NCI-H2196 treated with DMSO at 0.1 percent for 48 hours (cell line): ENCODE data around the gene MAGEF1.

Experiments
- DNase-seq: peaks from one replicate; lab custom pipeline; 2025; ENCODE audit not compliant: unreplicated experiment; lab: John Stamatoyannopoulos, UW

The MAGEF1 gene

DNA sequence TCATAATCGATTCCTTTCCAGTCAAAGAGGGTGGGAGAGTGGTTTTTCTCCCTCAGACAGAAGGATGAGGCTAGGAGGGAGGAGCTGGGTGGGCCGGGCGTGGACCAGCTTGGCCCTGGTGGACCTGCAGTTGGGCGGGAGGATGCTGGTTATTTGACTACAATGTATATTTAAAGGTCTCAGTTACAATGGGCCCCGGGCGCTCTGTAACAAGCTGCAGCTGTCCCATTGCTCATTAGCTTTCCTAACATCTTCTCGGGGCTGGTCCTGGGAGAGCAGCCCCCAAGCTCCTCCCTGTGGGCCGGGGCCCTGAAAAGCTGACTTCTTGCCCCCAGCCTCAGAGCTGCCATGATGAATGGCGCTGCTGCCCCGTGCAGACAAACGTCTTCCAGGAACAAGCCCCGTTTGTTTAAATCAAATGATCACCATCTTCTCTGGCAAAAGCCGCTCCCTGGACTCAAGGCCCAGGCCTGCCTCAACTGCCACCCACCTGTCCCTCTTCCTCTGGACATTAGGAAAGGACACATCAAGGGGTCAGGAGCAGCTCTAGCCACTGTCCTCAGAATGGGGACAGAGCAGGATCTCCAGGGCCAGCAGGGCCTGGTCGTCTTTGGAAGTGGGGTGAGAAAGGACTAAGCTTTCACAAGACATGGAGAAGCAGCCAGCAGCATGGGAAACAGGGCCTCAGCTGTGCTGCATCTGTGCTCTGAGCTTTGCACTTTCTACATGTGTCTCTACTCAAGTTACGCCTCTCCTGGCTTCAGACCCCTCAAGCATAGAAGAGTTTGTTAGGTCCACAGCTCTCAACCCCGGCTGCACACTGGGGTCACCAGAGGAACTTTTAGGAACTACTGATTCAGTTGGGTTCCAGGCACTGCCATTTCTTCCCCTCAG lies 38.6 kb downstream of the MAGEF1 start:
- no peak for DNase-seq

- DNase-seq = no peak
Measured at GRCh38 chr3:184672335-184672734, 39.5 kb downstream of the MAGEF1 start.

- no peak for DNase-seq
Measured at GRCh38 chr3:184670091-184670602, 41.7 kb downstream of the MAGEF1 start.

DNA sequence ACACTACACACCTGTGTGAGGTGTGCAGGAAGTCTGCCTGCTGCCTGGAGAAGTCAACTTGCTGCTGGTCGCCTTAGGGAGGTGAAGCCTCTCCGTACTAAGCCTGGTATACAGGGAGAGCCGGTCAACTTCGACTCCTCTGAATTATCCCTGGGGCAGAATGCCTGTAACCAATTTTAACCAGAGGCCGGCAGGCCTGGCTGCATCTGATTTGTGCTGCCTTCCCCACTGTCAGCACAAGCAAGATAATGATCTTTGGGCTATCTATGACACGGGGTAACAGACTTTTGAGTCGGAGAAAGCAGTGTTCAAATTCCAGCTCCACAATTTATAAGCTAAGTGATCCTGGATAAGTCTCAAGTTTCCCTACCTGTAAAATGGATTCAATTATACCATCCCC lies 42.3 kb downstream of the MAGEF1 start:
- DNase-seq = no peak

DNA sequence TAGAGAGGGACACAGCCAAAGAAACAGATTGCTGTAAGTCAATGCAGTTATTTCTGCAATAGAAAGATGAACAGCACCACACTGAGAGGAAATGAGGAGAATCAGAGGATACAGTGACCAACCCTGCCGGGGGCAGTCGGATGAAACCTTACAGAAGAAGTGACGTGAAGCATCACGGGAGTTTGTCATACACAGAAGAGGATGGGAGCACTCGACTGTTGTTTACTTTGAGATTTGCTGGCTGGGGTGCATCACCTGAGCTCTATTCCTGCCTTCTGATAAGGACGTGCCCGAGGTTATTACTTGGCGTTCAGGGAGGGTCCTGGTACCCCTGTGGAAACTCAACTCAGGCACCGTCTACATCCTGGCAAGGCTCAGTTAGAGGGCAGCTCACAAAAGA lies 45.4 kb downstream of the MAGEF1 start:
- DNase-seq = no peak

- DNase-seq = no peak
Measured at GRCh38 chr3:184665101-184665500, 46.8 kb downstream of the MAGEF1 start.

DNA sequence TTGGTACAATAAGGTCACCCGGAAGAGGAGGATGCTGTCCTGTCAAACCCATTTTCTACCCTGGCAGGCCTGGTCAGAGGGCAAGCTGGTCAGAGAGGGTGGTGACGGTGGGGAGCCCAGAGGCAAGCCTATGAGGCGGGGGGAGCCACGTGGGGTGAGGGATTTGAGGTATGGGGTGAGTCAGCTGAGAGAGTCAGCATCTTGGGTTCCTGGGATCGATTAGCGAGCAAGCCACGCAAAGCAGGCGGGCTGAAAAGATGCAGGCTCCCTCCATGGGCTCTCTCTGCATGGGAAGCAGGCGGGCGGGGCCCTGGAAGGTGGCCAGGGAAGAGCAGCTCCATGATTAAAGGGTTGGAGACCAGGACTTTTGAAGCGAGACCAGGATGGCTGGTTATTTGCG lies 48.1 kb downstream of the MAGEF1 start:
- no peak for DNase-seq

DNA sequence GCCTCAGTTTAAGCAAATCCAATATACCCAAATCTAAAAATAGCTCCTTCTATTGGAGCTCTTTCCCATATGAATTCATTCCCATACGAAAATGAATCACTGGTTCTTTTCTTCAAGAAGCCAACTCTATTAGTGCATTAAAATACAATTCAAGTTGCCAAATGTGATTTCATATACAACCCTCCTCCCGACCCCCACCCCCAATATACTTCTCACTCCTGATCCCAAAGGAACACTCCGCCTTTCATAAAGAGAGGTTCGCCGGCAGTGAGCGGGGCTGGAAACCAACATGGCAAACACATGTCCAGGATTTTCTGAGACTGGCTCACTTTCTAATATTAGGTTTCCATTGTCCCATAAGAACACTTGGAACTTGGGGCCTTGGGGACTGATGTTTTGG lies 48.5 kb downstream of the MAGEF1 start:
- DNase-seq = no peak

- no peak for DNase-seq
Measured at GRCh38 chr3:184662187-184662586, 49.7 kb downstream of the MAGEF1 start.

- no peak for DNase-seq
Measured at GRCh38 chr3:184660931-184661330, 50.9 kb downstream of the MAGEF1 start.
